H1 (cell line): ENCODE data around the gene IFNG-AS1. TPM values are rescaled to one million over a fixed set of nuclear protein-coding genes. Genes with fewer than 3 reads are reported as not detected.

Experiments
- CHD7 ChIP-seq: fragments of 300-600 bp; sonication (generic); IDR thresholded peaks from 2 replicates; pipeline ENCODE4 v1.7.1; 2012; ENCODE audit warnings: low read length, moderate library complexity, mild to moderate bottlenecking, inconsistent platforms; ENCODE audit not compliant: insufficient replicate concordance
- MAX ChIP-seq: IDR thresholded peaks from 2 replicates; pipeline ENCODE4 v1.6.1; 2012; ENCODE audit warnings: inconsistent platforms
- TAF7 ChIP-seq: optimal IDR thresholded peaks from 2 replicates; pipeline ENCODE3; 2011; ENCODE audit warnings: low read depth, mild to moderate bottlenecking, inconsistent platforms, low read length, moderate library complexity, borderline replicate concordance
- polyA plus RNA-seq, 7 experiments: library from polyadenylated mRNA; depleted of rRNA in 3 of 7; stranded (reverse) in 5 of 7; unstranded in 2 of 7; fragments of >200 nt in 5 of 7; fragments of 200-250 nt in 2 of 7; gene quantifications; 1 replicate in 5 of 7; 2 replicates in 1 of 7; 4 replicates in 1 of 7; pipeline versions ENCODE4 v1.2.1 to v1.2.3, GENCODE V29; 2011 to 2013; ENCODE audit warnings: missing spikeins in 2 of 7, mixed read lengths in 2 of 7
- total RNA-seq: library from RNA; stranded (reverse); fragmentation: NEBNext Ultra II Directional; extraction: Animal tissue kit (Norgen Biotek cat#: 25700); gene quantifications from 2 replicates; pipeline ENCODE4 v1.2.1, GENCODE V29; 2021

IFNG-AS1 gene
- total and polyA plus RNA-seq, 2 of the 8 experiments (the other 6 are each of a cell fraction or from before 2014, with no cell fraction given): not detected

GRCh38 chr12:68042212-68042699, 53.0 kb downstream of the IFNG-AS1 start (continued):
- TF ChIP-seq MAX (no peak), CHD7 (no peak), TAF7 (no peak)
